PC-3 (cell line): ENCODE results near the gene JAZF1.

ENCODE experiments used
- EZH2 ChIP-seq: fragments of 300-600 bp; sonication (generic); IDR thresholded peaks from one replicate; pipeline ENCODE4 v1.6.1; 2017; ENCODE audit warnings: antibody characterized with exemption, mild to moderate bottlenecking, low read length; ENCODE audit not compliant: unreplicated experiment
- EZH2phosphoT487 ChIP-seq: fragments of 300-600 bp; sonication (generic); IDR thresholded peaks from 2 replicates; pipeline ENCODE4 v1.6.1; 2018; ENCODE audit warnings: mild to moderate bottlenecking, antibody characterized with exemption, low read length, borderline replicate concordance
- TF ChIP-seq, protein P1 (sequence below): fragments of 300-600 bp; sonication (generic); conservative IDR thresholded peaks from 2 replicates; pipeline ENCODE4 v1.5.1; 2017; ENCODE audit warnings: antibody characterized with exemption, low read depth, mild to moderate bottlenecking, low read length

DNA sequence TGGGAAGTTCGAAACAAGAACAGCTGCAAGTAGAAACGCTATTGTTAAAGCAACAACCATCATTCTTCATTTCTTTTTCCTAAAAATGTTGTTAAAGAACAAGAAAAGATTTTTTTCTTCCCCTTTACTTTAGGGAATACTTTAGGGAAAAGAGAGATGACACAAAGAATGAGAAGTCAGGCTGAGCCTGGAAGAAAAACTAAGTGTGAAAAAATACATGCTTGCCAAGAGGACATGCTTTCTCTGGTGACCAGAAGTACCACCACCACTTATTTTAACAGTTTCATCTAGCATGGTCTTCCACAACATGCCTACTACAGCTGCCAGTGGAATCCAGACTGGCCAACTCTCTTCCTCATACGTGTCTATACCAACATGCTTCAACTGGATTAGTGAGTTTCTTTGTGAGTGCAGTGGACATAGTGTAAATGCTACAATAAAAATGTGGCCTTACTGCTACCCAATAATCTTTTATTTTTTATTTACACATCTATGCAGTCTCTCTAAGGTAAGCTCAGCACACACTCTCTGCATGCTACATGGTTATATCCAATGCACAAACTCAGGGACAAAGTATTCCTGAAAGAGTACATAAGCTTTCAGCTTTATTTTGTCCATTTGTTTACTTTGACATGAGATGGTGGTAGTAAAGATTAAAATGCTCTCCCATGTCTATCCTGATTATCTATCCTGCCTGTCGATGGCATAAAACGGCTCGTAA, 244.4 kb downstream of the JAZF1 start:
- TF ChIP-seq EZH2 (no peak), EZH2phosphoT487 (no peak)
- TF ChIP-seq, protein P1, sequence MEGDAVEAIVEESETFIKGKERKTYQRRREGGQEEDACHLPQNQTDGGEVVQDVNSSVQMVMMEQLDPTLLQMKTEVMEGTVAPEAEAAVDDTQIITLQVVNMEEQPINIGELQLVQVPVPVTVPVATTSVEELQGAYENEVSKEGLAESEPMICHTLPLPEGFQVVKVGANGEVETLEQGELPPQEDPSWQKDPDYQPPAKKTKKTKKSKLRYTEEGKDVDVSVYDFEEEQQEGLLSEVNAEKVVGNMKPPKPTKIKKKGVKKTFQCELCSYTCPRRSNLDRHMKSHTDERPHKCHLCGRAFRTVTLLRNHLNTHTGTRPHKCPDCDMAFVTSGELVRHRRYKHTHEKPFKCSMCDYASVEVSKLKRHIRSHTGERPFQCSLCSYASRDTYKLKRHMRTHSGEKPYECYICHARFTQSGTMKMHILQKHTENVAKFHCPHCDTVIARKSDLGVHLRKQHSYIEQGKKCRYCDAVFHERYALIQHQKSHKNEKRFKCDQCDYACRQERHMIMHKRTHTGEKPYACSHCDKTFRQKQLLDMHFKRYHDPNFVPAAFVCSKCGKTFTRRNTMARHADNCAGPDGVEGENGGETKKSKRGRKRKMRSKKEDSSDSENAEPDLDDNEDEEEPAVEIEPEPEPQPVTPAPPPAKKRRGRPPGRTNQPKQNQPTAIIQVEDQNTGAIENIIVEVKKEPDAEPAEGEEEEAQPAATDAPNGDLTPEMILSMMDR, result no peak
